HG03342 (cell line): ENCODE measurements around the gene BCL2.
A peak's percentile ranks its signal among the peaks of the same experiment; 100 is the strongest.
"Not testable (repeated sequence)": the region's sequence is repeated elsewhere in the genome, so short reads cannot be mapped to it uniquely, and the experiment has no call there.

Source experiments
- ATAC-seq: cut with Tn5 transposase; IDR thresholded peaks from one replicate; pipeline ENCODE4 v1.9.1; 2021; ENCODE audit warnings: mild to moderate bottlenecking, moderate library complexity; ENCODE audit not compliant: unreplicated experiment

Gene BCL2

DNA sequence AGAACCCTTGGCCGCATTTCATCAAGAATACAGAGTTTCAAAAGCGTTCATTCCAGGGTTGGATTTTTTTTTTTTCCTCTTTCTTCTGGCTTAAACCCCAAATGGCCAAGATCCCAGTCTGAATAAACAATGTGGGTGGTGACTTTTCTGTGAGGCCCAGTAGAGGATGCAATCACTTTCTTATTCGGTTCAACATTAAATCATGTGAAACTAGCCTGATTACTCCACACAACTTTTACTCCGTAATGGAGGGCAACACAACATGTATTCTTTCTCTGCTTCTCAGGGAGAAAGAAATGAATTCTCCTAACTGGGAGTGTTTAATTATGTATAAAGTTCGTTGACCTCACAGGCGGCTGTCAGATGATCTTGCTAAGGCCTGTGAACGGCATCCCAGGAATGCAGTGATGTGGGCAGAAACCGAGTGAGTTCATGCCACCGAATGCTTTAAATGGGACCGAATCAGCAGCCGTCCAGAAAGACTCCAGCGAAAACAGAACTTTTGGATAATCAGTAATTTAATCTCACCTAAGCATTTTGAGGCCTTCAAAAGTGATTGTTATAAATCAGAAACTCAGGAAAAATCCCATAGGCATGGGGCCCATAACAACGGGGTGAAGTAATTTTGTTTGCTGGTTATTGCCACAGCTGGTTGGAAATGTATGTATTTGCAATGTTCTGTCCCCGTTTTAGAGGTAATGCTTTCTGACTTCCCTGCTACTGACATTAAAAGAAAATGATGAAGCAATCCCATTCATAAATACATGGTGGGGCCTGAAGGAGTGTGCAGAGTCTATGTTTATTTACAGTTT lies 81.5 kb downstream of the BCL2 start:
- no peak for ATAC-seq

DNA sequence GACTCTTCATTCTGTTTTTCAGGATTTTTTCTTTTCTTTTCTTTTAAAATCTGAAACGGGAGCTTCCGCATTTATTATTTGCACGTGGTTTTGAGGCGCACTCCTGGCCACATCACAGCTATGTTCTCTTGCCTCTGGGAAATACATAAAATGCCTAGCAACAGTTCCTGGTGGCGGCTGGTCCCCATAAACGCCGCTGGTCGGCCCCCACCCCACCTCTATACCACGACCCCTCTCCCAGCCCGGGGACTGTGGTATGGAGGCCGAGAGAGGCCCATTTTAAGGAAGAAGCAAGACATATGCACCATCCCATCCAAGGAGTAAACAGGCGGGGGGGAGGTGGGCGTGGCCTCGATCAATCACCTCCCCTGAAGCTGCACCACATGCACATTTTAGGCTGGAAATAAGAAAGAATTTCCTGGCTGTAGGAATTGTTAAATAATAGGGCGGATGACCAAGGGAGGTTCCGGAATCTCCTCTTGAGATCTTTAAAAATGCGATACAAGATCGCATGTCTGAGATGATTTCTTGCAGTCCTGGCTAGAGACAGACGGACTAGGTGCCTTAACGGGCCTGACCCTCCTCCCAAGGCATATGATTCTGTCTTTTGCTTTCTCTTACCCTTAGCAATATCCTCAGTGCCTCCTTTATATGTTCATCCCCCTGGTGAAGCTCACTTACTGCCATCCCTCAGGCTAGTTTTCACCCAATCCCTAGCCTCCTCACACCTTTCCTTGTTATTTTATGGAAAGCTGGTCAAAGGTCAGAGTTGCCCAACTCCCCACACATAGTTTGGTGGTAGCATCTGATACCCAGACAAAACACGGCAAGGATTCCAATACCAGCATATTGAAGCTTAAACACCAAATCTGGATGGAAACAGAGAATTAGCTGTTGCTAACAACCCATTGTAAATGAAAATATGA lies 82.4 kb downstream of the BCL2 start:
- no peak for ATAC-seq

DNA sequence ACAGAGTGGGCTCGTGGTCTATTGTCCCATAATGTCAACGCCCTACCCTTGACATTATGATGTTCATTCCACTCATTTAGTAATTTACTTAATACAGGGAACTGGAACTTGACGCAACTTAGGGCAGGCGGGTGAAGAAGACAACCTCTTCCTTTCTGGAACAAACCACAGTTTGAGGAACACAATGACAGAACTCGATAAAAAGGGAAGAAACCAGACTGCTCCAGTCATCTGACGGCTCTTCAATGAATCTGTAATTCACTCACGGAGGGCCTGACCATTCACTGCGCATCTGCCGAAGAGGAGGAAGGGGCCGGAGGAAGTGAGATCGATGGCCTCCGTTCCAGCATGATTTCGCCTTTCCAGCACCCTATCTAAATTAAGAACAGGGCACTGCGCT lies 83.2 kb downstream of the BCL2 start:
- no peak for ATAC-seq

DNA sequence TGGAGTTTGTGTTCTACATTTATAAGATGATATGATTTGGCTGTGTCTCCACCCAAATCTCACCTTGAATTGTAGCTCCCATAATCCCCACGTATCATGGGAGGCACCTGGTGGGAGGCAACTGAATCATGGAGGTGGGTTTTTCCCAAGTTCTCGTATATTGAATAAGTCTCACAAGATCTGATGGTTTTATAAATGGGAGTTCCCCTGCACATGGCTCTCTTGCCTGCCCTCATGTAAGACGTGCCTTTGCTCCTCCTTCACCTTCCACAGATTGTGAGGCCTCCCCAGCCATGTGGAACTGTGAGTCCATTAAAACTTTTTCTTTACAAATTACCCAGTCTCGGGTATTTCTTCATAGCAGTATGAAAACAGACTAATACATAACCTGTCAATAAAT lies 83.6 kb downstream of the BCL2 start:
- ATAC-seq: not testable (repeated sequence)

DNA sequence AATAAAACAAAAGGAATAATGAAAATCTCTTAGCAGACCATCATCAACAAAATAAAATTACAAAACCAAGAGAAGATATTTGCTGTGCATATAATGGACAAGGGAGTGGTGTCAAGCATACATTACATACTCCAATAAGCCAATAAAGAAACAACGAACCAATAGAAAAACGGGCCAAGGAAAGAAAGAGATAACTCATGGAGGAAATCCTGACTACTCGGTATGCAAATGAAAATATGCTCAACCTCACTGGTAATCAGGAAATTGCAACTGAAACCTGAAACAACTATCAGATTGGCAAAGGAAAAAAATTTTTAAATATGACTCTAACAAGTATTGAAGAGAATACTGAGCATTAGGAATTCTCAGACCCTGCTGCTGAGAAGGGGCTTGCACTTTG lies 84.7 kb downstream of the BCL2 start:
- no peak for ATAC-seq

DNA sequence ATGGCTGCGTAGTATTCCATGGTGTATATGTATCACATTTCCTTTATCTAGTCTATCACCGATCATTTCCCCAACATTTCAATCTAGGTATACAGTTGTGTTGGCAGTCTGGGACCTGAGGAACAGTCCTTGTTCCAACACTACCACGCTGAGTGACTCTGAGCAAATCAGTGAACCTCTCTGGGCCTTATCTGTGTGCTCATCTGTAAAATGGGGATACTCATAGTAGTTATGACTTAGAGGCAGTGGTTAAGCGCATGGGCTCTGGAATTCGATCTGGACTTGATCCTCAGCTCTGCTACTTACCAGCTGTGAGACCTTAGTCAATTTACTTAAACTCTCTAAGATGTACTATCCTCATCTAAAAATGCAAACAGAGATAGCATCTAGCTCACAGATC lies 85.1 kb downstream of the BCL2 start:
- ATAC-seq: no peak

DNA sequence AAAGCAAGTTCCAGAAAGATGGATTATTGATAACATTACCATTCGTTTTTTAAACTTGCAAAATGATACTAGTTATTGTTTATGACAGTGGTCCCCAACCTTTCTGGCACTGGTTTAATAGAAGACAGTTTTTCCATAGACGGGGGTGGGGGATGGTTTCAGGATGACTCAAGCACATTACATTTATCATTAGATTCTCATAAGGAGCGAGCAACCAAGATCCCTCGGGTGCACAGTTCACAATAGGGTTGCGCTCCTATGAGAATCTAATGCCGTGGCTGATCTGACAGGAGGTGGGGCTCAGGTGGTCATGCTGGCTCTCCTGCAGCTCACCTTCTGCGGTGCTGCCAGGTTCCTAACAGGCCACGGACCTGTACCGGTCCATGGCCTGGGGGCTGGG lies 86.2 kb downstream of the BCL2 start:
- ATAC-seq: no peak

DNA sequence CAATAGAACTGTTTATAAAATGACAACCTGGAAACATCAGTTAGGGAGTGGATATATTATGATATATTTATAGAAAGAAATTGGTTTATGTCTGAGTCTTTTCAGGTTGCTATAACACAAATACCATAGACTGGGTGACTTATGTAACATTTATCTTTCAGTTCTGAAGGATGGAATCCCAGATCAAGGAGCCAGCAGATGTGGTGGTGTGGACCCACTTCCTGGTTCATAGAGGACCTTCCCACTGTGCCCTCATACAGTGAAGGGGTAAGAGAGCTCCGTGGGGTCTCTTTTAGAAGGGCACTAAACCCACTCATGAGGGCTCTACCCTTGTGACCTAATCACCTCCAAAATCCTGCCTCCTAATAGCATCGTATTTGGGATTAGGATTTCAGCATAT lies 86.7 kb downstream of the BCL2 start:
- no peak for ATAC-seq

DNA sequence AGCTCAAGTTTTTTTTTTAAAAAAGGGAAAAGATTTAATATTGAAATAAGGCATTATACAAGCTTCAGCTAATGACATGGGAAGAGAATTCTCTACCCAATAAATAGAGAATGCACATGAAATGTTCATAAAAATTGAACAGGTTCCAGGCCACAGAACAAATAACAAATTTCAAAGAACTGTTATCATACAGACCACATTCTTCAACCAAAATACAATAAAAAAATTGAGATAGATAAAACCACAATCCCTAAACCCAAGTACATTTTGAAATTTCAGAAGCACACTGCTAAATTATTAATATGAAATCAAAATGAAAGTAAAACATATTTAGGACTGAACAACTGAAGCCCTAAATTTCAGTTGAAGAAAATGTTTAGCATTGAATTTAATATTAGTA lies 89.6 kb downstream of the BCL2 start:
- ATAC-seq: no peak

DNA sequence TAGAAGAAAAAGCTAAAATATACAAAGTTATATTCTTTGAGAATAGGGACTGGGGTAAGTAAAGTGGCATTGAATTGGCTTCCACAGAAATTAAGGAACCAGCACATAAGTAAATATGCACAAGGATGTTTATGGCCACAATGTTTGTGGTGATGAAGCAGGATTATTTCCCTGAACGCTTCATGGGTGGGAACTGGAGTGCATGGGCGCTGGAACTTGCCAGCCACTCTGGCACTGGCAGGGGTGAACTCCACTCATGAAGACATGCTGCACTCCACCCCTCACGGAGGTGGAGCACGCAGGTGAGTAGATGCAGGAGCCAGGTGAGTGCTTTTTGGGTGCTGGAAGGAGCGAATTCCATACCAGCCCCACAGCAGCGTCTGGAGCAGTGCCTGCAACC lies 94.1 kb downstream of the BCL2 start:
- no peak for ATAC-seq

DNA sequence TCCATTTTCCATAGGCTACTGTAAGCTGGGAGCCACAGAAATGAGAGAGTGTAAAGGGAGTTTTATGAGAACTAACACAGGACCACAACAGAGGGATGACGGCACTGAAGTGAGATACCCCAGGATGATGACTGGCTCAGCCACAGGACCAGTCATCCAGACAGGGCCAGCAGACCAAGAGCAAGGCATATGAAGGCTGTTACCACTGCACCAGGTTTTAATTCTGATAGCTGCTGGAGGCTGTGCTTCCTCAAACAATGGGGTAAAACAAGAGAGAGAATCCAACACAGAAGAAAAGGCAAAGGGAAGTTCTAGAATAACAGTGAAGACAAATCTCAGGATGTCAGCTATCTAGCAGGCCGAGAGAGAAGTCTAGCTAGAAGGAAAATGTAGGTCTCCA lies 94.9 kb downstream of the BCL2 start:
- ATAC-seq: peak; percentile 54

DNA sequence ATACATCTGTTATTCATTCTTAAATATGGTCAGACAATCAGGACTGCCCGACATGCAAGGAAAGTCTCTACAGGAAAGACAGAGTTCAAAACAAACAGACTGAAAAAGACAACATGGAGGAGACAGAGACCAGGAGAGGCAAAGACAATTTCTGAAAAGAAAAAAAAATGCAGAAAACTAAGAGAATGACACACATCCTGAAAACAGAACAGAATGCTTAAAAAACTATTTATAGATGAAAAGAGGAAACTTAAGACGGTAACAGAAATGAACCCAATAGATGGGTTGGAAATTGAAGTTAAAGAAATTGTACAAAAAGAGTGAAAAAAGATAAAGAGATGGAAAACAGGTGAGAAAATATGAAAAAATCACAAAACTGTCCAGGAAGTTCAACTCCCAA lies 95.7 kb downstream of the BCL2 start:
- no peak for ATAC-seq

DNA sequence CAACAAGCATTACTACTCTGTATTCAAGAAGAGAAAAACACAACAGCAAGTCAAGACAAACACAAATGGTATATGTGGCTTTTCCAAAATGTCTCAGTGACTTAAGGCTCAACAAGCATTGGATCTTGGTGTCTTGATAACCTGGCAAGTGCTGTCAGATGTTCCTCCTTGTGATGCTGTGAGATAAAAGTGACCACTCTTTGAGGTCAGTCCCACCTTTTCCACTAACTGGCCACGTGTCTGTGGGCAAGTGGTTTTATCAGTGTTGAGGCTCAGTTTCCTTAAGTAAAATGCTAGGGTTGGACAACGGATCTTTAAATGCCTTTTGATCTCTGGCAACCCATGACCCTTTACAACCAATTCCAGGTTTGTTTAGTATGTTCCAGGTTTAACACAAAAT lies 98.7 kb downstream of the BCL2 start:
- no peak for ATAC-seq

DNA sequence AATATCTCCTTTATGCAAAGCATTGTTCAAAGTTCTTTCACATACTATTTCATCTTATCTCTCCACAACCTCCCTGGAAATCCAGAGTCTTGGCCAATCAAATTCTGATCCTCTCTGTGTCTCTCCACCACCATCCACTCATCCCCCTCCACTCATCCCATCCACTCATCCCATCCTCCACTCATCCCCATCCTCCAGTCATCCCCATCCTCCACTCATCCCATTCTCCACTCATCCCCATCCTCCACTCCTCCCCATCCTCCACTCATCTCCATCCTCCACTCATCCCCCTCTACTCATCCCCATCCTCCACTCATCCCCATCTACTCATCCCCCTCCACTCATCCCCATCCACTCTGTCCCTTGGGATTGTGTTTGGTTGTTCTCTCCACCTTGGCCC lies 101.1 kb downstream of the BCL2 start:
- no peak for ATAC-seq

DNA sequence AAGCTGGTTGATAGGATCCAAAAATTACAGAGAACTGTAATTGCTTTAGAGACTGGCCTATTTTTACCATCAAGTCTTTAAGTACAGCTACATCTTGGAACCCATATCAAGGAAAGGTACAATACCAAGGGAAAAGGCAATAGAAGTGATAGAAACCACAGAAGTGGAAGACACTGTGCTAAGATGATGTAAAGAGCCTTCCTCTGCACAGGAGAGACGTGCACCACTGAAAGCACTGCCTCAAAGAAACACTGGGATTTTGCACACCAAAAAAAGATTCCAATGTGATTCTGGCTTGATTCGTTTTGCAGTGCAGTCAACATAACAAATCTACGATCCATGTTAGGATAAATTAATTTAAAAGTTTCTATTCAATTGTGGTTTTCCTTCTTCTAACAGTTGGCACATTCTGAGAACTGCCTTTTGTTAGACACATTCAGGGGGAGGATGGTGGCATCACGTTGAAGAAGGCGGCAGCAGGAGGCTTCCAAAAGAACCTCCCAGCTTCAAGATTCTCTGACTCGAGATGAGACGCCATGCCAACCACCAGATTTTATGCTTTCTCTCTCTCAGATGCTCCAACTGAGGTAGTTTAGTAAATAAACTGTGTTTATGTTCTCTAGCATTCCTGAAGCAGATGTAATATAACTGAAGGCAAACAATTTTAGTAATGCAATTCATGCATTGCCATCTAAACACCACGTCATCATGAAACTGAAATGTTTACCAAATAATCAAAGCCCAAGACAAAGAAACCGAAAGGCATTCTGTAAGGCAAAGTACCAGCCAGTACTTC lies 102.9 kb downstream of the BCL2 start:
- peak; percentile 69 for ATAC-seq

DNA sequence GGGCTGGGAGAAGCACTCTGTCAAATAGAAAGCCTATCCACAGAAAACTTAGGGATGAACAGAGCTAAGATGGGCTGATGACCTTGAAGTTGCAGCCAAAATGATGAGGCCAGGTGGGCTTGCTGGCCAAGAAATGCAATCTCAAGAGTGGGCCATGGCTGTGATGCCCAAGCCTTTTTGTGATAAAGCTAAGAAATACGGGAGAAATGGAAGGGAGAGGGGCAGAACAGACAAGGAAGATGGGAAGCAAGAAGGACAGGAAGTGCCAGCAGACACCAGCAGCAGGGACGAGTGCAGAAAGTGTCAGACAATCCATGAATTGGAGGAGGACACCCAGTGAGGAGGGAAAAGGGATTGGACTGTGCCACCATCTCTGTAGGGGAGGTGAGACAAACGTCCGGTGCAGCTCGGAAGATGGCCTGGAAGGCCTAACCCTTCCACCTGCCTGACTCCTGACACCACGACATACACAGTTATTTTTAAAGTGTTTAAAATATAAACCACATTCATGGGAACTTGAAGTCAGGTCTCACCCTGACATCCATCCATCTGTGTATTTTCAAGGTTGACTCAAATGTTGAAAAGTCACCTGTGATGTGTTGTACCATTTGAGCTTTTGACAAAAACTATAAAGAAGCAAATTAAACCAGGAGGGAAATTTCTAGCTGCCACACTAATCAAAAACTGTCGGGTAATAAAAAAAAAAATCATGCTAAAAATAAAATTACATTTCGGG lies 105.5 kb downstream of the BCL2 start:
- no peak for ATAC-seq

DNA sequence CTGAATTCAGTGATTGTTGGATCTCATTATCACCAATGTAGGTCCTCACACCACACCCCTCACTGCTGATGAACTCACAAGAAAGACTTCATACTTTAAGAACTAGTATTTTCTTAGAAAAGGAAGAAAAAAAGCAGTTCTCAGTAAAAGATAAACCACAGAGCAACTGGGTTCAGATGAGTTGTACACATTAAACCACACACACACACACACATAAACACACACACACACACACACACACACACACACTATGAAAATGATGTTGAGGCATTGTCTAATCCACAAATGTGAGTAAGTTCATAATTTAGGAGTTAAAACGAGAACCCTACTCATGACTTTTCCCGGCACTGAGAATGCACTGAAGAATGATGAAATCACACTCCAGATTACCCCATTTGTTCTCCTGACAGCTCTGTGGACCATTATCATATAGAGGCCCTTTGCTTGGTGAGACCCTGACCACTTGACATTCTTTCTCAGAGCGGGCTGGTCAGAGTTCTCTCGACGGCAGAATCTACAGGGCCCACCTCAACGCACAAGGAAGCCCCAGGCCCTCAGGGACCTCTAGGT lies 106.2 kb downstream of the BCL2 start:
- ATAC-seq: no peak

DNA sequence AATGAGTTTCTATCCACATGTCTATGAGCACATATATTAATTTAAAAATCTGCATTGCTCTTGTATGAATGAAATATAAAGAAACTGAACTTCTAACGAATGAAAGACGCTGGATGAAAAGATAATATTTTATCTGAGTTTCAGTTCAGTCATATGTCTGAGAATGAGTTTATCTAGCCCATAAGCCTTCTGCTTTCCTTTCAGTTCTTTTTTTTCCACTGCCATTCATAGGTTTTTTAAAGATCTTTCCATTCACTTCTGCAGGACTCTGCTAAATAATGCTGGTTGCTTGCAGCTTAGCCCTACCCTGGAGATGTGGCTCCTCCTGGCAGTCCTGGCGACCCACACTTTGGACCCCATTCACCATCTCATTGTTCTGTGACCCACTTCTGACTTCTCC lies 109.0 kb downstream of the BCL2 start:
- no peak for ATAC-seq

DNA sequence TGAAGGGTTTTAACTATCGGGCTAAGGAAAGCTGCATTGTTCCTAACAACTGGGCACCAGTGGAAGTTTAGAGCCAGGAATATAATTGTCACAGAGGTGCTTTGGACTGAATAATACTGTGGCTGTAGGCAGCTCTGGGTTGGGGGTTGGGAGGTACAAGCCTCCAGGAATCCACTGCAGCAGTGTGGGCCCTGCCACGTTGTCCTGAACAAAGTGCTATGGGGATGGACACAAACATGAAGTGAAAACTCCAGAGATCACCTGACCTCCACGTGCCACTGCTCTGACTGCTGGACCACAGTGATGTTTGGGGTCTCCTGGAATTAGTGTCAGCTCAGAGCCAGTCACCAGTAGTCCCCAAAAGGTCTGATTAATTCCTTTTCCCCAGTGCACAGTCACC lies 110.9 kb downstream of the BCL2 start:
- ATAC-seq: no peak

DNA sequence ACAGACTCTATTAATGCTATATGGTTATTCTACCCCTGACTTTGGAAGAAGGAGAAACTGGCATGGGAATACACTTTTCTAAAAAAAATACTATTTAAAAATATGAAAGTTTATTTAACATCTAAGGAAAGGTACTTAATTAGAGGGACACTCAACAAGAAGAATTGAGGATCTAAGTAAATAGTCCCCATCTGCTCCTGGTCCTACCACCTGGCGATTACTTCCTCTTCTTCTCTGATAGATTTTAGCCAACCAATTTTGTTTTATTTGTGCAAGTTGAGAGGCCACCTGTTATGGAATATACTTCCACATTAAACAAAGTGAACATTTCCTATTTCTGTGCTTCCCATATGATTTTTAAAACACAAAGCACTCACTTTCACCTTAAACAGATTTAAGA lies 111.7 kb downstream of the BCL2 start:
- ATAC-seq: no peak
